Activated CD4-positive, alpha-beta memory T cell treated with anti-CD3 and anti-CD28 coated beads for 36 hours (primary cell): ENCODE data around the gene GUCY1A1. TPM values are rescaled to one million over a fixed set of nuclear protein-coding genes. Genes with fewer than 3 reads are reported as not detected.

ENCODE experiments used
- CTCF ChIA-PET: fragments of 350-600 bp; sonication (Branson Sonifier 250); formaldehyde crosslinking; loops from one replicate; lab custom pipeline; 2021; ENCODE audit warnings: antibody characterized with exemption, inconsistent platforms; lab: Charles Lee
- POLR2A ChIA-PET: fragments of 350-600 bp; sonication (Branson Sonifier 250); formaldehyde crosslinking; loops from one replicate; lab custom pipeline; 2021; ENCODE audit warnings: antibody characterized with exemption; lab: Charles Lee
- DNase-seq: peaks from one replicate; pipeline ENCODE4 v3.0.0-alpha.2; 2020
- H3K27ac Mint-ChIP-seq: one replicate; pipeline ENCODE4 v1.8.0; 2021; ENCODE audit warnings: mixed read lengths
- H3K27me3 Mint-ChIP-seq: one replicate; pipeline ENCODE4 v1.8.0; 2021; ENCODE audit warnings: mixed read lengths
- H3K36me3 Mint-ChIP-seq: one replicate; pipeline ENCODE4 v1.8.0; 2021; ENCODE audit warnings: mixed read lengths
- H3K4me1 Mint-ChIP-seq: one replicate; pipeline ENCODE4 v1.8.0; 2021; ENCODE audit warnings: low read depth, mixed read lengths
- H3K4me3 Mint-ChIP-seq: one replicate; pipeline ENCODE4 v1.8.0; 2021; ENCODE audit warnings: mild to moderate bottlenecking, mixed read lengths
- H3K9me3 Mint-ChIP-seq: one replicate; pipeline ENCODE4 v1.8.0; 2021; ENCODE audit warnings: mixed read lengths
- intact Hi-C: fragments of 100-400 bp; cut with micrococcal nuclease; formaldehyde crosslinking; loops from one replicate; pipeline ENCODE4 v1.15.1; 2023
- total RNA-seq, 2 experiments: library from RNA; stranded (reverse); gene quantifications; one replicate each; pipeline ENCODE4 v1.2.3, GENCODE V29; 2021

GUCY1A1 gene
- total RNA-seq, 2 experiments from 2014 or later, result not detected

- Mint-ChIP-seq H3K36me3 (no peaks in the 10 kb centered on the region), H3K4me1 (no peaks in the 10 kb centered on the region), H3K9me3 (no peaks in the 10 kb centered on the region), H3K27me3 (peaks cover 6% of the 10 kb centered on the region), H3K27ac (no peak overlapping the region), H3K4me3 (no peak overlapping the region)
- CTCF ChIA-PET, result no interaction called here
- intact Hi-C loops, result no loop called here
- DNase-seq, result no peak
- POLR2A ChIA-PET, result no interaction called here
Observed at GRCh38 chr4:155724731-155725130, 58.1 kb downstream of the GUCY1A1 start.

DNA sequence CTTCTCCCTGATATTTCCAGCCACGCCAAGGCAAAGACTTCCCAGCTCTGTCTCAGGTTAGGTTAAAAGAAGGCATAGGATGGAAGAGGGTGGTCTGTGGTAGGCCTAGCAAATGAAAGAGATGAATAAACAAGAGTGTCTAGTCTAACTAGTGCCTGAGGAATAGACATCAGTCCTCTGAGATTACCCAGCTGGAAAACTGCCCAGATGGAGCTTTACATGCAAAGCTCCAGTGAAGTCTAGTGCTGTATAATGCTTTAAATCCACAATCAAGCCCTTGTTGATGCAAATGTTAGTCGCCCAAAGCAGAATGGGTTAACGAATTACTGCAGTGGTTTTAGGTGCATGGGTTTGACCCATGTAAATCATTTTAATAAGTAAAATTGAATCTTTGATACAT is 67.4 kb downstream of the GUCY1A1 start:
- ChIA-PET POLR2A (no interaction called here), CTCF (no interaction called here)
- intact Hi-C loops, result no loop called here
- no peak for DNase-seq
- Mint-ChIP-seq H3K27me3 (peaks cover 2% of the 10 kb centered on the region), H3K4me3 (no peak overlapping the region), H3K36me3 (no peaks in the 10 kb centered on the region), H3K27ac (no peak overlapping the region), H3K9me3 (no peaks in the 10 kb centered on the region), H3K4me1 (no peaks in the 10 kb centered on the region)

DNA sequence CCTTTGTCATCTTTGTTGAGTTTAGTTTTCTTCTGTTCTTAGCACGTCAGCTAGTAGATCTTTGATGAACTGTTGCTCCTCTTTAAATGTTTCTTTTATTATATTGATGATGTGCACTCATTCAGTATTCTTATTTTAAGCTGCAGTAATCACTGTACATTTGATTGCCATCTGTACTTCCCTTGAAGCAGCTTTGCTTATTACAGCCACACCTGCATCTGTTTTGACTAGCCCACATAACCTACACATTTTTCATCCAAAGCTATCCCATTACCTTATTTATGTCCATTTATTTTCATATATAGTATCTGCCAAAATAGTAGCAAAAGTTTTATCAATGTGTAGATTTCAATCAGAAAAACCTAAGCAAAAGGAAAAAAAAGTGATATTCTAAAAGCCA is 68.3 kb downstream of the GUCY1A1 start:
- POLR2A ChIA-PET, result no interaction called here
- no peak for DNase-seq
- peaks cover 2% of the 10 kb centered on the region for H3K27me3 Mint-ChIP-seq
- CTCF ChIA-PET, result no interaction called here
- no peaks in the 10 kb centered on the region for H3K36me3 Mint-ChIP-seq
- intact Hi-C loops, result no loop called here
- no peaks in the 10 kb centered on the region for H3K9me3 Mint-ChIP-seq
- H3K4me3 Mint-ChIP-seq, result no peak overlapping the region
- no peak overlapping the region for H3K27ac Mint-ChIP-seq
- H3K4me1 Mint-ChIP-seq, result no peaks in the 10 kb centered on the region

DNA sequence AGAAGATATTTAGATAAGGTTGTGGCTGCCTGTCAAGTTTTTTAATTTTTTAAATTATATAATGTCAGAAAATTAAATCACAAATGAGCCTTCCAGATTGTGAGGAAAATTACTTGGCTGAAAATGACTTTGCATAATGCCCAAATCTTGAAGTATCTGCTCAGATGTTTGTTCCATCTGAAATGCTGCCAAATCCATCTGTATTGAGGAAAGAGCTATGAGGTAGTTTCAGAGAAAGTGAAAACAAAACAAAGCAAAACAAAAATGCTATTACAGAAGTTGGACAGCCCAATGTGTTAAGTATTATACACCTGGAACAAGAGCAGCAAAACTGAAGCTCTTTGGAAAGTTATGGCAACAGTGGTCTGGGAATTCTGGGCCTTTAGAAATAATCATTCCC is 68.8 kb downstream of the GUCY1A1 start:
- Mint-ChIP-seq H3K27me3 (peaks cover 2% of the 10 kb centered on the region), H3K36me3 (no peaks in the 10 kb centered on the region), H3K4me1 (no peaks in the 10 kb centered on the region), H3K9me3 (no peaks in the 10 kb centered on the region), H3K27ac (no peak overlapping the region), H3K4me3 (no peak overlapping the region)
- ChIA-PET CTCF (no interaction called here), POLR2A (no interaction called here)
- intact Hi-C loops, result no loop called here
- no peak for DNase-seq

GRCh38 chr4:155738548-155738947 is 71.9 kb downstream of the GUCY1A1 start:
- Mint-ChIP-seq H3K4me3 (no peak overlapping the region), H3K27me3 (peaks cover 2% of the 10 kb centered on the region), H3K27ac (no peak overlapping the region), H3K4me1 (no peaks in the 10 kb centered on the region), H3K36me3 (no peaks in the 10 kb centered on the region), H3K9me3 (no peaks in the 10 kb centered on the region)
- no peak for DNase-seq
- POLR2A ChIA-PET, result no interaction called here
- intact Hi-C loops, result no loop called here
- CTCF ChIA-PET, result no interaction called here

DNA sequence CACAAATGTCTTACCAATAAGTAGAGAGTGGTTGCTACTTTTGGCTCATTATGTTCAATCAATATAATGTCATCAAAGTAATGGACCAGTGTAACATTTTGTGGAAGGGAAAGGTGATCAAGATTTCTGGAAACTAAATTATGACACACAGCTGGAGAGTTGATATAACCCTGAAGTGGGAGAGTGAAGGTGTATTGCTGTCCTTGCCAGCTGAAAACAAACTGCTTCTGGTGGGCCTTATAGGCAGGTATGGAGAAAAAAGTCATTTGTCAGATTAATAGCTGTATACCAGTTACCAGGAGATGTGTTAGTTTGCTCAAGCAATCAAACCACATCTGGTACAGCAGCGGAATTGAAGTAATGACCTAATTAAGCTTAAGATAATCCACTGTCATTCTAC is 74.9 kb downstream of the GUCY1A1 start:
- Mint-ChIP-seq H3K9me3 (no peaks in the 10 kb centered on the region), H3K27me3 (no peaks in the 10 kb centered on the region), H3K36me3 (no peaks in the 10 kb centered on the region), H3K4me1 (no peaks in the 10 kb centered on the region), H3K27ac (no peak overlapping the region), H3K4me3 (no peak overlapping the region)
- no peak for DNase-seq
- CTCF ChIA-PET, result no interaction called here
- intact Hi-C loops, result no loop called here
- POLR2A ChIA-PET, result no interaction called here

- H3K36me3 Mint-ChIP-seq, result no peaks in the 10 kb centered on the region
- intact Hi-C loops, result no loop called here
- CTCF ChIA-PET, result no interaction called here
Observed at GRCh38 chr4:155742310-155743015, 75.8 kb downstream of the GUCY1A1 start.

DNA sequence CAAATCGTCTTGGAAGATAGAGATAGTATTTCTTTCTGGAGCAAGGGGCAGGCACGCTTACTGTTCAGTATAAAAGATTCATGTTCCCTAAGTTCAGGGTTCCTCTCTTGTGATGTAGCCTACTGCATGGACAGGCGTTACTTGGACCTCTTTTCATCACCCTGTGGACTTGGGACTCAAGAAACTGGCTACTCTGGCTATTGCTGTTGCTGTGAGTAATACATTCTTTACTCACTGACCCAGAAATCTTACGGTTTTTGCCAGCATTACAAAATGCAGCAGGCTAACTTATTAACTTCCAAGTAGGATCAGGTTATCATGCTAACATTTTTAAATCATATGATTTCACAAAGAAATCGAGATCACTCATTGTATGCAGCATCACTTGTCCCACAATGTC is 79.3 kb downstream of the GUCY1A1 start:
- no peaks in the 10 kb centered on the region for H3K36me3 Mint-ChIP-seq
- intact Hi-C loops, result no loop called here
- H3K27me3 Mint-ChIP-seq, result no peaks in the 10 kb centered on the region
- H3K4me1 Mint-ChIP-seq, result no peaks in the 10 kb centered on the region
- no peaks in the 10 kb centered on the region for H3K9me3 Mint-ChIP-seq
- ChIA-PET POLR2A (no interaction called here), CTCF (no interaction called here)
- DNase-seq, result no peak
- H3K4me3 Mint-ChIP-seq, result no peak overlapping the region
- H3K27ac Mint-ChIP-seq, result no peak overlapping the region

More at GRCh38 chr4:155742310-155743015, 75.8 kb downstream of the GUCY1A1 start:
- DNase-seq, result no peak
- H3K27ac Mint-ChIP-seq, result no peak overlapping the region
- H3K27me3 Mint-ChIP-seq, result no peaks in the 10 kb centered on the region
- no peaks in the 10 kb centered on the region for H3K9me3 Mint-ChIP-seq
- POLR2A ChIA-PET, result no interaction called here
- no peak overlapping the region for H3K4me3 Mint-ChIP-seq
- no peaks in the 10 kb centered on the region for H3K4me1 Mint-ChIP-seq

DNA sequence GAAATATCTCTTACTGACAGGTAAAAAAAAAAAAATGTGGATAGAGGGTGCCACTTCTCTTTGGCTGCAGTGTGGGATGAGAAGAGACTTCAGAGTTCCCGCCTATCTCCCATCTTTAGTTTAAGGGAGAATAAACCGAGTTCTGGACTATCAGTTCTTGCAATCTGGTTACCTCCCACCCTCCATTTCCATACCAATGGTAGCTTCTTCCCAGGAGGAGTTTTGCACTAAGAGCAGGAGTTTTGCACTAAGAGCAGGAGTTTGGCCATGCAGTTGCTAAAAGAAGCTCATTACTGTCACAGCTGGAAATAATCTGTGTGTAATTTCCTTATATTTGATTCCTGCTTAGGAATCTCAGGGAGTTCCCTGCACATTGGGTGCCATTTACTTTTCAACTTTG is 81.4 kb downstream of the GUCY1A1 start:
- H3K27ac Mint-ChIP-seq, result no peak overlapping the region
- H3K9me3 Mint-ChIP-seq, result no peaks in the 10 kb centered on the region
- no peak overlapping the region for H3K4me3 Mint-ChIP-seq
- peaks cover 1% of the 10 kb centered on the region for H3K27me3 Mint-ChIP-seq
- DNase-seq, result no peak
- no peaks in the 10 kb centered on the region for H3K4me1 Mint-ChIP-seq
- intact Hi-C loops, result no loop called here
- CTCF ChIA-PET, result no interaction called here
- POLR2A ChIA-PET, result no interaction called here
- no peaks in the 10 kb centered on the region for H3K36me3 Mint-ChIP-seq

DNA sequence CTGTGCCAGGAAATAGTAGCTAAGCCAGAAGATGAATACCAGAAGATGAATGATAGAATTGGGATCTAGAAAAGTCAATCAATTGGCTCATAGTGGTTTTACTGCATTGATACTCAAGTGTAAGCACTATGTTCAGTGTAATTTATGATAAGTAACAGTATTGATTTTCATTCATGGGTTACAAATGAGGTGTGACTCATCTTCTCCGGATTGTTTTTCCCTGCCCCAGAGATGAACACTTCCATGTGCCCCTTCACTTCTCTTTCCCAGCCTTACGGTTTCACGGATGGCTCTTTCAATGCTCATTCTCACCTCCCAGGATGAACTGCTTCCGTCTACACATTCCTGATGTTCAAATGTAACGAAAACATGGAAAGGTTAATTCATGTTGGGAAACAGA is 82.4 kb downstream of the GUCY1A1 start:
- DNase-seq, result no peak
- no peaks in the 10 kb centered on the region for H3K9me3 Mint-ChIP-seq
- no peak overlapping the region for H3K4me3 Mint-ChIP-seq
- intact Hi-C loops, result no loop called here
- no peak overlapping the region for H3K27ac Mint-ChIP-seq
- no peaks in the 10 kb centered on the region for H3K36me3 Mint-ChIP-seq
- ChIA-PET CTCF (no interaction called here), POLR2A (no interaction called here)
- peaks cover 1% of the 10 kb centered on the region for H3K27me3 Mint-ChIP-seq
- no peaks in the 10 kb centered on the region for H3K4me1 Mint-ChIP-seq

- no peak for DNase-seq
- H3K4me1 Mint-ChIP-seq, result no peaks in the 10 kb centered on the region
- no peaks in the 10 kb centered on the region for H3K9me3 Mint-ChIP-seq
- peaks cover 5% of the 10 kb centered on the region for H3K27me3 Mint-ChIP-seq
- no peaks in the 10 kb centered on the region for H3K36me3 Mint-ChIP-seq
- ChIA-PET CTCF (no interaction called here), POLR2A (no interaction called here)
- intact Hi-C loops, result no loop called here
- no peak overlapping the region for H3K4me3 Mint-ChIP-seq
- no peak overlapping the region for H3K27ac Mint-ChIP-seq
Observed at GRCh38 chr4:155751569-155751968, 84.9 kb downstream of the GUCY1A1 start.

- intact Hi-C loops, result no loop called here
- POLR2A ChIA-PET, result no interaction called here
Observed at GRCh38 chr4:155757745-155758265, 91.2 kb downstream of the GUCY1A1 start.

More at GRCh38 chr4:155757745-155758265, 91.2 kb downstream of the GUCY1A1 start:
- Mint-ChIP-seq H3K4me1 (peaks cover 2% of the 10 kb centered on the region), H3K27me3 (peaks cover 27% of the 10 kb centered on the region), H3K27ac (no peak overlapping the region), H3K4me3 (no peak overlapping the region), H3K36me3 (no peaks in the 10 kb centered on the region), H3K9me3 (no peaks in the 10 kb centered on the region)
- DNase-seq, result no peak
- CTCF ChIA-PET, result no interaction called here
